ENCODE measurements around the gene RDH5. TPM values are rescaled to one million over a fixed set of nuclear protein-coding genes. Genes with fewer than 3 reads are reported as not detected.

The RDH5 gene
- total RNA-seq, 1 experiment from 2014 or later: 6.7 TPM

GRCh38 chr12:55696141-55696540 lies 24.1 kb upstream of the RDH5 start:
- BruUV-seq (replicated peaks): no TSS peak
- DNase-seq (ENCODE audit: low spot score): no peak
- CTCF ChIA-PET: no interaction called here
- intact Hi-C loops (cut with micrococcal nuclease; ENCODE audit: unreplicated experiment): no loop called here
- Histone ChIP-seq H3K4me1 (ENCODE audit: insufficient read depth, low read length, poor library complexity, severe bottlenecking) (no peaks in the 10 kb centered on the region), H3K9me3 (ENCODE audit: low read depth, low read length, poor library complexity, severe bottlenecking) (no peaks in the 10 kb centered on the region), H3K27ac (ENCODE audit: low read depth, low read length, poor library complexity, severe bottlenecking) (no peak overlapping the region), H3K4me3 (ENCODE audit: low read depth, low read length, poor library complexity, severe bottlenecking) (no peak overlapping the region), H3K36me3 (ENCODE audit: insufficient read depth, low read length, poor library complexity, severe bottlenecking) (no peaks in the 10 kb centered on the region), H3K27me3 (replicated peaks; ENCODE audit: insufficient read depth, low read depth, low read length, poor library complexity) (no peaks in the 10 kb centered on the region)
- POLR2A ChIA-PET (ENCODE audit: low non-redundant PET): interaction anchor here (0.6 kb wide), 1 partner anchor 9 kb away, joined by 6 read pairs; no protein-coding TSS in a partner anchor
- TF ChIP-seq EZH2 (IDR thresholded peaks at IDR 0.05; ENCODE audit: borderline replicate concordance, low read depth, low read length, poor library complexity, severe bottlenecking): no peak
- TF ChIP-seq CTCF (conservative IDR thresholded peaks at IDR 0.05; ENCODE audit: low read depth, low read length): no peak

GRCh38 chr12:55696796-55697462 lies 23.3 kb upstream of the RDH5 start:
- no TSS peak for BruUV-seq (replicated peaks)
- DNase-seq (ENCODE audit: low spot score): no peak

DNA sequence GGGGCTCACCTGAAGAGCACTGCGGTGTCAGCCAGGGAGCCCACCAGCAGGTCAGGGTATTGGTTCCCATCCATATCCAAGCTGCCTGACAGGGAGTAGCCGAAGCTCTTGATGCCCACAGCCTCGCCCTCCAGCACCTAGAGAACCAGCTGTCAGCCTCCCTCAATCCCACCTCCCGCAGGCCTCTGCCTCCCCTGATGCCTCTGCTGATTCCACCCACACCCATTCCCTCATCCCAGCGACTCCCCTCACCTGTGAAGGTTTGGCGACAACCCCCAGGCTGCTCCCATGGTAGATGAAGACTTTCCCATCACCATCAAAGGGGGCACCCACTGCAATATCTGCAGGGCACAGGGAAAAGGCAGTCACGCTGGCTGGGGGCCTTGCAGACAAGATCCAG lies 22.5 kb upstream of the RDH5 start:
- CTCF ChIA-PET: interaction anchor here (0.5 kb wide), 1 partner anchor 528 kb away, joined by 5 read pairs; no protein-coding TSS in a partner anchor
- intact Hi-C loops (cut with micrococcal nuclease; ENCODE audit: unreplicated experiment): no loop called here
- no TSS peak for BruUV-seq (replicated peaks)
- no peak overlapping the region for H3K27ac ChIP-seq (ENCODE audit: low read depth, low read length, poor library complexity, severe bottlenecking)
- H3K4me3 ChIP-seq (ENCODE audit: low read depth, low read length, poor library complexity, severe bottlenecking): no peak overlapping the region
- H3K27me3 ChIP-seq (replicated peaks; ENCODE audit: insufficient read depth, low read depth, low read length, poor library complexity): no peaks in the 10 kb centered on the region
- POLR2A ChIA-PET (ENCODE audit: low non-redundant PET): no interaction called here
- no peaks in the 10 kb centered on the region for H3K4me1 ChIP-seq (ENCODE audit: insufficient read depth, low read length, poor library complexity, severe bottlenecking)
- no peak for DNase-seq (ENCODE audit: low spot score)
- no peaks in the 10 kb centered on the region for H3K36me3 ChIP-seq (ENCODE audit: insufficient read depth, low read length, poor library complexity, severe bottlenecking)
- TF ChIP-seq CTCF (conservative IDR thresholded peaks at IDR 0.05; ENCODE audit: low read depth, low read length) (no peak), EZH2 (IDR thresholded peaks at IDR 0.05; ENCODE audit: borderline replicate concordance, low read depth, low read length, poor library complexity, severe bottlenecking) (no peak)
- no peaks in the 10 kb centered on the region for H3K9me3 ChIP-seq (ENCODE audit: low read depth, low read length, poor library complexity, severe bottlenecking)

More at GRCh38 chr12:55696796-55697462, 23.3 kb upstream of the RDH5 start:
- ChIA-PET POLR2A (ENCODE audit: low non-redundant PET) (no interaction called here), CTCF (no interaction called here)
- no peaks in the 10 kb centered on the region for H3K9me3 ChIP-seq (ENCODE audit: low read depth, low read length, poor library complexity, severe bottlenecking)
- intact Hi-C loops (cut with micrococcal nuclease; ENCODE audit: unreplicated experiment): no loop called here
- no peak overlapping the region for H3K4me3 ChIP-seq (ENCODE audit: low read depth, low read length, poor library complexity, severe bottlenecking)
- TF ChIP-seq CTCF (conservative IDR thresholded peaks at IDR 0.05; ENCODE audit: low read depth, low read length): no peak
- no peak for TF ChIP-seq EZH2 (IDR thresholded peaks at IDR 0.05; ENCODE audit: borderline replicate concordance, low read depth, low read length, poor library complexity, severe bottlenecking)
- no peaks in the 10 kb centered on the region for H3K36me3 ChIP-seq (ENCODE audit: insufficient read depth, low read length, poor library complexity, severe bottlenecking)
- no peaks in the 10 kb centered on the region for H3K4me1 ChIP-seq (ENCODE audit: insufficient read depth, low read length, poor library complexity, severe bottlenecking)
- H3K27me3 ChIP-seq (replicated peaks; ENCODE audit: insufficient read depth, low read depth, low read length, poor library complexity): no peaks in the 10 kb centered on the region
- H3K27ac ChIP-seq (ENCODE audit: low read depth, low read length, poor library complexity, severe bottlenecking): no peak overlapping the region

Data from A673 (cell line).